GM21515 (cell line): ENCODE data around the gene DNASE1L2.
"Not testable (repeated sequence)": the region's sequence is repeated elsewhere in the genome, so short reads cannot be mapped to it uniquely, and the experiment has no call there.

Experiments
- ATAC-seq: cut with Tn5 transposase; IDR thresholded peaks from one replicate; pipeline ENCODE4 v1.9.1; 2021; ENCODE audit not compliant: unreplicated experiment

DNASE1L2 gene

GRCh38 chr16:2238150-2238837 lies 2.0 kb downstream of the DNASE1L2 start:
- ATAC-seq = no peak

GRCh38 chr16:2238838-2239675 lies 2.8 kb downstream of the DNASE1L2 start:
- no peak for ATAC-seq

GRCh38 chr16:2240331-2240730 lies 4.1 kb downstream of the DNASE1L2 start:
- not testable (repeated sequence) for ATAC-seq

- ATAC-seq = no peak
These were observed 6.4 kb downstream of the DNASE1L2 start for GRCh38 chr16:2242598-2242997.

GRCh38 chr16:2243031-2243528 lies 6.8 kb downstream of the DNASE1L2 start:
- ATAC-seq = no peak

GRCh38 chr16:2243781-2244180 lies 7.5 kb downstream of the DNASE1L2 start:
- no peak for ATAC-seq

- ATAC-seq = no peak
These were observed 8.1 kb downstream of the DNASE1L2 start for GRCh38 chr16:2244301-2244700.

- ATAC-seq = no peak
These were observed 8.9 kb downstream of the DNASE1L2 start for GRCh38 chr16:2244926-2245795.

- no peak for ATAC-seq
These were observed 10.1 kb downstream of the DNASE1L2 start for GRCh38 chr16:2246301-2246885.

- no peak for ATAC-seq
These were observed 14.5 kb downstream of the DNASE1L2 start for GRCh38 chr16:2250652-2251295.

- ATAC-seq = peak; percentile 79
These were observed 15.3 kb downstream of the DNASE1L2 start, which contains the start of gene ECI1 for GRCh38 chr16:2251296-2252111. Gene ECI1, minus strand, starts transcription at chr16:2251587. Its CDS starts 21 bp downstream, at chr16:2251566.

GRCh38 chr16:2252806-2253148 lies 16.5 kb downstream of the DNASE1L2 start:
- no peak for ATAC-seq

GRCh38 chr16:2253293-2253692 lies 17.0 kb downstream of the DNASE1L2 start:
- no peak for ATAC-seq

GRCh38 chr16:2256531-2257140 lies 20.4 kb downstream of the DNASE1L2 start:
- no peak for ATAC-seq

- no peak for ATAC-seq
These were observed 21.5 kb downstream of the DNASE1L2 start for GRCh38 chr16:2257726-2258125.

- not testable (repeated sequence) for ATAC-seq
These were observed 22.3 kb downstream of the DNASE1L2 start for GRCh38 chr16:2258530-2258929.

- no peak for ATAC-seq
These were observed 24.0 kb downstream of the DNASE1L2 start for GRCh38 chr16:2260250-2260649.

- not testable (repeated sequence) for ATAC-seq
These were observed 26.8 kb downstream of the DNASE1L2 start for GRCh38 chr16:2263026-2263425.

- ATAC-seq = not testable (repeated sequence)
These were observed 30.6 kb downstream of the DNASE1L2 start for GRCh38 chr16:2266887-2267286.
